HG02642 (cell line): ENCODE data around the gene CDH8.
"Not testable (repeated sequence)": the region's sequence is repeated elsewhere in the genome, so short reads cannot be mapped to it uniquely, and the experiment has no call there.

Experiments used
- ATAC-seq: cut with Tn5 transposase; IDR thresholded peaks from one replicate; pipeline ENCODE4 v1.9.1; 2021; ENCODE audit warnings: mild to moderate bottlenecking; ENCODE audit not compliant: unreplicated experiment, poor library complexity

CDH8 gene

GRCh38 chr16:61944004-61944403 lies 92.2 kb downstream of the CDH8 start:
- ATAC-seq: no peak

- ATAC-seq: no peak
Observed at GRCh38 chr16:61940611-61941010, 95.6 kb downstream of the CDH8 start.

GRCh38 chr16:61937646-61938045 lies 98.6 kb downstream of the CDH8 start:
- no peak for ATAC-seq

GRCh38 chr16:61936522-61936921 lies 99.7 kb downstream of the CDH8 start:
- ATAC-seq: no peak

DNA sequence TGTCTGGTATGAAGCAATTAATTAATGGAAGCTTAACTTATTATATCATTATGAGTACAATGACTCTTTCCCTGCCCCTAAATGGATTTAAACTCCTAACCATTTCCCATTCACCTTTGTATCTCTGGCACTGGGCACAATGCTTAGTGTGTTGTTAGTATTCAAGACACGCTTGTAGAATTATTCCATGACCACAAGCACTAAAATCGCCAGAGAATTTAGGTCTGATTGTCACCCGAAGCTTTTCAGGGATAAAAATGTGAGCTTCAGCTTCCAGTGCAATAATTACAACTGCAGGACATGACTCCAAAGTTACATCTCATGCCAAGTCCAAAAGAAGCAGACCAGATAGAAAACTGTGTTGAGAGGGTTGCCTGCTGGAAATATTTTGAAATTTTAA lies 101.6 kb downstream of the CDH8 start:
- ATAC-seq: no peak

DNA sequence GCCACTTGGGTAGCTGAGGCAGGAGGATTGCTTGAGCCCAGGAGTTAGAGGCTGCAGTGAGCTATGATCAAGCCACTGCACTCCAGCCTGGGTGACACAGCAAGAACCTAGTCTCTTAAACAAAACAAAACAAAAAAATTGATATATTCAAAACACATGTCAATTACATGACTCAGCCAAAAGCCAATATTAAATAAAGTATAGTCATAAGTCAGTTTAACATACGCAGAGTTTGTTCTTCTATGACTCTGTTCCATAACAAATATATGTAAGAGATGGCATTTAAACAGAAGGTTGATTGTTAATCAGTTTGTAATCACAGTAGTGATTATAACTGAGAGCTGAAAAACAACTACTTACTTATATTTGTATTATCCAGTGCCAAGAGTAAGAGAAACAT lies 106.5 kb downstream of the CDH8 start:
- ATAC-seq: no peak

DNA sequence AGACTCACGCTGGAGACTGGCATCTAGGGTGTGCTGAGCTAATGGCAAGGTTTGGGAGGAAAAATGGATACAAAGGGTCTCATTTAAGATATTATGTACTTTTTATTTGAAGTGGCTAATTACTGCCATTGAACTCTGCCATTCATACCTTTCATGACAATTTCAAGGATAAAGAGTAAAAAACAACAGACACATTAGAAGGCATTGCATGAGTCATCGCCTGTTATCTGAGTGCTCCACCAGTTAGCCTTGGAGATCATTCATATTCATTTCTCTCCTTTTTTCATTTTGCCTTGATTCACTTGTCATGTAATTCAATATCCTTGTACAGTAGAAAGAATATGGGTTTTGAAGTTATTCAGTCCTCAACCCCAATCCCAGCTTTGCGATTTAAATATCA lies 109.5 kb downstream of the CDH8 start:
- no peak for ATAC-seq

- ATAC-seq: no peak
Observed at GRCh38 chr16:61923629-61924028, 112.6 kb downstream of the CDH8 start.

GRCh38 chr16:61921373-61921772 lies 114.9 kb downstream of the CDH8 start:
- ATAC-seq: no peak

DNA sequence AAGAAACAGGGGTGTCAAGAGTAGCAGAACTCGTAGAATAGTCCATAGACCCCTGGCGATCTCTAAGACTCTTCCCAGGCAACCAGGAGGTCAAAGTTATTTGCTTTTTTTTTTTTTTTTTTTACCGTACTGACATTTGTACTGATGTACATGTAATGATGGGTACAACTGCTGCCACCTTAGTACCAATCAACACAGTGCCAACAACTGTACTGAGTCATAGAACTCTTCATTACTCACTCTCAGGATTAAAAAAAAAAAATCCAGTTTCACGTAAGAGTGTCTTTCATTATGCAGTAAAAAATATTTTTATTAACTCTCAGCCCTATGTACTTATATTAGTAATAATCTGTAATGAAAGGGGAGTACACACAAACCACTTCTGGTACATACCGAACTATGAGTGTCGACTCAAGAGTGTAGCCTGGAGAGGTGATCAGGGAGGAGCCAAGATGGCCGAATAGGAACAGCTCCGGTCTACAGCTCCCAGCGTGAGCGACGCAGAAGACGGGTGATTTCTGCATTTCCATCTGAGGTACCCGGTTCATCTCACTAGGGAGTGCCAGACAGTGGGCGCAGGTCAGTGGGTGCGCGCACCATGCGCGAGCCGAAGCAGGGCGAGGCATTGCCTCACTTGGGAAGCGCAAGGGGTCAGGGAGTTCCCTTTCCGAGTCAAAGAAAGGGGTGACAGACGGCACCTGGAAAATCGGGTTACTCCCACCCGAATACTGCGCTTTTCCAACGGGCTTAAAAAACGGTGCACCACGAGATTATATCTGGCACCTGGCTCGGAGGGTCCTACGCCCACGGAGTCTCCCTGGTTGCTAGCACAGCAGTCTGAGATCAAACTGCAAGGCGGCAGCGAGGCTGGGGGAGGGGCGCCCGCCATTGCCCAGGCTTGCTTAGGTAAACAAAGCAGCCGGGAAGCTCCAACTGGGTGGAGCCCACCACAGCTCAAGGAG lies 118.1 kb downstream of the CDH8 start:
- ATAC-seq: not testable (repeated sequence)

GRCh38 chr16:61915569-61915968 lies 120.7 kb downstream of the CDH8 start:
- ATAC-seq: no peak

- ATAC-seq: no peak
Observed at GRCh38 chr16:61909074-61909473, 127.2 kb downstream of the CDH8 start.

DNA sequence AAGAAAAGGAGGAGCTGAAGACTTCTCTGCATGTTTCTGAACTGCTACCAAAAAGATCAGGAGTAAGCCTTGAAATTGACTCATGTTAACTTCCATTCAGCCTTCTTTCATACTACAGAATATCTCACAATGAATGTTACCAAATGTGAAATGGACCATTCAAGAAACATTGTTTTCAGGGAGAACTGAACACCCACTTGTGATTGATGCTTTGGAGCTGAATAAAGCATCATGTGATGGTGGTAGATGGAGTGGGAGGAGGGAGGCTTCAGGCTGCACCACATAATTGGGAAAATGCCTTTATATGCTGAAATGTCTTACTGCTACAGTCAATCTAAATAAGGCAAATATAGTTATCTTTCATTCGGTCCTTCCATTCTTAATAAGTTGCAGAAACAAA lies 127.8 kb downstream of the CDH8 start:
- ATAC-seq: no peak

GRCh38 chr16:61901689-61902088 lies 134.5 kb downstream of the CDH8 start:
- no peak for ATAC-seq

GRCh38 chr16:61900482-61900881 lies 135.8 kb downstream of the CDH8 start:
- ATAC-seq: no peak

DNA sequence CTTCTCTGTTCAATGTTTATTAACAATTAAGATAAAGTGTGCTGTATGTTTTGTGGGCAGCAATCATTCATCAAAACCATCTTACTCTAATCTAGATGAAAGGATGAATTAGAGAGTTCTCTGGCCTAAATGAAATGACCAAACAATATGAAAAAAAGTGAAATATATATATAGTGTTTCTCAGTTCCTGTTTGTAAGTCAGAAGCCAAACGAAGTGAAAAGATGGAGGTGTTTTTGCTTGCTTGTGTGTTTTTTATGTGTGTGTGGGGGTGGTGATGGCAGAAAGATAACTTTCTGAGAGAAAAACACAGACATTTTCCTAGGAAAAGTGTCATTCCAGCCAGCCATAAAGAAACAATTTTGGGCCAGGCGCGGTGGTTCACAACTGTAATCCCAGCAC lies 138.6 kb downstream of the CDH8 start:
- no peak for ATAC-seq

- ATAC-seq: no peak
Observed at GRCh38 chr16:61892531-61892930, 143.7 kb downstream of the CDH8 start.

DNA sequence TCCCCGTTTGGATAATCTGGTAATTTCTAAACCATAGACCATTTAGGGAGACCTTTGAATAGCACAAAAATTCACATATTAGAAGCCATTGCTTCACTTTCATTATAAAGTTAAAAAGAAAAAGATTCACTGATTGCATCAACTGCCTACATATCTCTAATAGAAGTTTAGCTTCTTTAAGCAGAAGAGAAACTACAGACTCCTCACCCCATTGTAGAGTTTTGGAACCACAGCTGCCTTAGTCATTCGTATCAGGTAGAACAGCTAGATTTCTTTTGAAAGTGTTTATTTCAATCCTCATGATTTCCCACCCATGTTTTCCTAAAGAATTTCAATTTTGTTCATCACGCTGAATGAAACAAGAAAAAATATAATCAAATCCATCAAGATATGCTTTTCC lies 144.8 kb downstream of the CDH8 start:
- no peak for ATAC-seq

- ATAC-seq: no peak
Observed at GRCh38 chr16:61890386-61890785, 145.9 kb downstream of the CDH8 start.

DNA sequence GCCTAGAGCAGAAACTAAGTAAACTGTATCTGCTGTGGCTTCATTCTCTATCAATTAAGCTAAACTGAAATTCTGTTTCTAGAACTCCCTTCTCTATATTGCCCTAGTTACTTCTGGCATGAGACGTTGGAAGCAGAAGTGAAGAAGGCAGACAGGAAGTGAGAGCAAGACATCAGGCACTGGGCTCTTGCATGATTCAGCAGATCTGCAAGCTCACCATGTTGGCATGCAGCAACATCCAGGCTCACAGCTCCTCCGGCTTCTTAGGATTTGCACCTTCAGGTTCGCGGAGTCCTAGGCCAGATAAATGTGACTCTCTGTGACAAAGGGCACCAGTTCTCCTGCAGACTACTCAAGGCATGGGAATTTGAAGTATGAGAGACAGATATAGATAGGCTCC lies 148.3 kb downstream of the CDH8 start:
- no peak for ATAC-seq

DNA sequence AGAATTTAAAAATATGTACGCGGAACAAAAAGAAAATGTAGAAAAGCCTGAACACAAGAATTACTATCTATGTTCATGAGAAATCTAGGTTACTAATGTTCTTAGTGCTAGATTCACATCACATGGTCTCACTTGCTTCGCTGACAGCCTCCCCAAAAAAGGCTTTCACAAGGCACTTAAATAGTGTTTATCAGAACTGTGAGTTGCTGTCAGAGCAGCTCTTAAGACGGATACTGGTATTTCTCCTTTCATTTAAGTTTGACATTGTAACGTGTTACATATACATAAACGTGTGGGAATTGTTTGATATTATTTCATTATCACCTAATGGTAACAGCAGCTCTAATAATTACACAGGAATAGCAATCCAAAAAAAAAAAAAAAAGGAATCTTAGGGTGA lies 150.9 kb downstream of the CDH8 start:
- ATAC-seq: no peak

- ATAC-seq: no peak
Observed at GRCh38 chr16:61879306-61879705, 156.9 kb downstream of the CDH8 start.
